HG03575 (cell line): ENCODE measurements around the gene HECTD4.
"Not testable (repeated sequence)": the region's sequence is repeated elsewhere in the genome, so short reads cannot be mapped to it uniquely, and the experiment has no call there.

ENCODE experiments used
- ATAC-seq: cut with Tn5 transposase; IDR thresholded peaks from one replicate; pipeline ENCODE4 v1.9.1; 2021; ENCODE audit not compliant: unreplicated experiment, insufficient number of reproducible peaks, low FRiP score; ENCODE audit errors: extremely low read depth

The HECTD4 gene

GRCh38 chr12:112381883-112382796 lies at the start of gene HECTD4:
Gene HECTD4 (minus strand): TSS chr12:112382431. CDS start chr12:112382128, 303 bp downstream.
- ATAC-seq = no peak

GRCh38 chr12:112431965-112432364 lies 49.7 kb upstream of the HECTD4 start:
- no peak for ATAC-seq

DNA sequence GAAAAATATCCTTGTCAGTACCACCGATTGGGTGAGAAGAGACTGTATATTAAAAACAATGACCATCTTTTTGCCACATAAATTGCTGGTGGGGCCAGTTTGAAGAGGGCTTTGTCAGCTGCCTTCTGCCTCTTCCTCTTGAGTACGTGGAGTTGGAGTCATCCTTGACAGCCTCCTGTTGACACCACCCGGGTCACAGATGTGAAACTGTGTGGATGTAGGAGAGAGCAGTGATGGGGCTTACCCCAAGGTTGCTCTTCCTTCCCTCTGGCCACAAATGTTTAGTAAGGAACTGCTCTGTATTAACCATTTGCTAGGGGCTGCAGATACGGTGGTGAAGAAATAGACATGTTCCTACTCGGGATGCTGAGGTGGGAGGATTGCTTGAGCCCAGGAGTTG lies 48.7 kb upstream of the HECTD4 start:
- ATAC-seq = no peak

- no peak for ATAC-seq
These were observed 45.5 kb upstream of the HECTD4 start for GRCh38 chr12:112427760-112428159.

- ATAC-seq = no peak
These were observed 43.6 kb upstream of the HECTD4 start for GRCh38 chr12:112425582-112426382.

GRCh38 chr12:112424126-112424525 lies 41.9 kb upstream of the HECTD4 start:
- ATAC-seq = no peak

DNA sequence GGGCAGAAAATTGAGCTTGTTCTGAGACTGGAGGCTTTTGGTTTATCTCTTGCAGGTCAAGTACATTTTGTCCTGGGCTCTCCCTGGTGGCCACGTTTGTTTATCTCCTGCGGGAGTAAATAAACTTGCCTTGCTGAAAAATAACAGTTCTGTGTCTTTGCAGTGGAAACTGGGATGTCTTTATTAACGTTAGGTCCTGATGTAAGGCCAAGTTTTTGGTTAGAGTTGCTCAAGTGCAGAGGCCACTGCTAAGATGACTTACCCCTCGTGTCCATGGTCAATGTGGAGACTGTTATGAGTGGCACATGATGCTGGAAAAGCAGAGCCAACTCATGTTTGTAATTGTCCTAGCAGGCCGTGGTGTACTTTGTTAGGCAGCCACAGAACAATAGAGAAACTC lies 40.3 kb upstream of the HECTD4 start:
- no peak for ATAC-seq

GRCh38 chr12:112421363-112421762 lies 39.1 kb upstream of the HECTD4 start:
- no peak for ATAC-seq

DNA sequence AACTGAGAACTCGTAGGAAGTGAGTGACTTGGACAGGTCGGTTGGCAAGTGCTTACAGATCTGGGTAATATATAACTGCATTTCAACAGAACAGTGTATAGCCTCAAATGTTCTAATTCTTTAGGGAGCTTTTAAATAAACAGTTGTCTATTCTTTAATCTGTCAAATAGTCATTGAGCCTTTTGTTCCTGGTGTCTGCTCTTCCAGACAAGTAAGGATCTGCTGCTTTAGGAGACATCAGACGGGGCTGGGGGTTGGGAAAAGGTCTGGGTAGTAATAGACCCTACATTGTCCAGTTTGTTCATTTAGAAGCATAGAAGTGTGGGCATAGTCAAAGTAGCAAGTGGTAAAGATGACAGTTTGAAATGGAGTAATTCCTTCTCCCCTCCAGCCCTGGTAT lies 38.5 kb upstream of the HECTD4 start:
- ATAC-seq = no peak

DNA sequence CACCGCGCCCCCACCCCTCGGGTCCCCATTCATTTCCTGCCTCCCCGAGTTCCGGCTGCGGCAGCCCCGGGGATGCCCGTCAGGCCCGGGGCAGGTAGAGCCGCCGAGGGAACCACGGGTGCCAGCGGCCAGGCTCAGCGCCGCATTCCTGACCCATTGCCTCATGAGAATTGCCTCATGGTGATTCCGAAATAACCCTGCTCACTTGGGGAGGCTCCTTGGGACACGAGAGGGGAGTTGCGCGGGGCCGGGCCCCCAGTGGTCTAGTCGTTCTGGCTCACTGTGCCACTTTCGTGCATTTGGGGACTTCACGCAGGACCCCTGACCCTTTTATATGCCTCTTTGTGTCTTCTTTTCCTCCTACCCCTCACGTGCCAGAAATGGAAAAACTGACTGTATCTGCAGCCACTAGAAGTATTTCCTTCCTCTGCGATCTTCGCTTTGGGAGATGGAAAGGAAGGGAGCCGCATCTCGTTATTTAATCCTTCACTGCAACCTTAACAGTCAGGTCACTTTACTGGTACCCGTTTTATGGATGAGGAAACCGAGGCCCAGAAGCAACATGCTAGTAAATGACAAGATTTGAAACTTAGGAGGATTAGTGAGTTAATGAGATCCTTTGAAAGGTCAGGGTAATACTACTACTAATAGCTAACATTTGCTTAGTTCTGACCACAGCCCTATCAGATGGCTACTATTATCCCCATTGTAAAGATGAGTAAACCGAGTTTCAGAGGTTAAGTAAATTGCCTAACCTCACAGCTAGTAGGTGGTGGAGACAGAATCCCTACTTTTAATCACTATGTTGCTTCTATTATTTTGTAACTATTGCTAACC lies 37.3 kb upstream of the HECTD4 start:
- ATAC-seq = no peak

DNA sequence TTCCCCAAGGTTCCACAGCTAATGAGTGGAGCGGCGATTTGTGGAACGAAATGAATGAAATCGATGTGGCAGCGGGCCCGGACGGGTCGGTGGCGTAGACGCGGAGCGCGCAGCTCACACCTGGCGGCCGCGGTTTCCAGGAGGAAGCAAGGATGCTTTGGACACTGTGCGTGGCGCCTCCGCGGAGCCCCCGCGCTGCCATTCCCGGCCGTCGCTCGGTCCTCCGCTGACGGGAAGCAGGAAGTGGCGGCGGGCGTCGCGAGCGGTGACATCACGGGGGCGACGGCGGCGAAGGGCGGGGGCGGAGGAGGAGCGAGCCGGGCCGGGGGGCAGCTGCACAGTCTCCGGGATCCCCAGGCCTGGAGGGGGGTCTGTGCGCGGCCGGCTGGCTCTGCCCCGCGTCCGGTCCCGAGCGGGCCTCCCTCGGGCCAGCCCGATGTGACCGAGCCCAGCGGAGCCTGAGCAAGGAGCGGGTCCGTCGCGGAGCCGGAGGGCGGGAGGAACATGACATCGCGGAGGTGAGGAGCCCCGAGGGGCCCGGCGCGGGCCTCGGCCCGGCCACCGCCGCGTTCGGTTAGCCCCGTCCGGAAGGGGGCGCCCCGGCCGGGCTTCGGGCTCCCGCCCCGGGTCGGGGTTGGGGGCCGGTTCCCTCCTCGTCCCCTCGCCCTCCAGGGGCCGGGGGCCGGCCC lies 36.5 kb upstream of the HECTD4 start, which contains the start of gene PTPN11:
TSS of gene PTPN11 (plus strand) at position 340 of the 689 bp plus-strand sequence. CDS start at position 505, 165 bp downstream.
- no peak for ATAC-seq

DNA sequence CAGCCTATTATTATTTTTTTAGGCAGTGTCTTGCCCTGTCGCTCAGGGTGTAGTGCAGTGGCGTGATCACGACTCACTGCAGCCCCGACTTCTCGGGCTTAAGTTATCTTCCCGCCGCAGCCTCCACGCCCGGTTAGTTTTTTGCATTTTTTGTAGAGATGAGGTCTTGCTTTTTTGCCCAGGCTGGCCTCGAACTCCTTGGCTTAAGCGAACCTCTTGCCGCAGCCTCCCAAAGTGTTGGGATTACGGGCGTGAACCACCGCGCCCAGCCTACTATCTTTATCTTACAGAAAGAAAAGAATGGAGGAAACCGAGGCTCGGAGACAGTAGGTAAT lies 36.0 kb upstream of the HECTD4 start:
- no peak for ATAC-seq

DNA sequence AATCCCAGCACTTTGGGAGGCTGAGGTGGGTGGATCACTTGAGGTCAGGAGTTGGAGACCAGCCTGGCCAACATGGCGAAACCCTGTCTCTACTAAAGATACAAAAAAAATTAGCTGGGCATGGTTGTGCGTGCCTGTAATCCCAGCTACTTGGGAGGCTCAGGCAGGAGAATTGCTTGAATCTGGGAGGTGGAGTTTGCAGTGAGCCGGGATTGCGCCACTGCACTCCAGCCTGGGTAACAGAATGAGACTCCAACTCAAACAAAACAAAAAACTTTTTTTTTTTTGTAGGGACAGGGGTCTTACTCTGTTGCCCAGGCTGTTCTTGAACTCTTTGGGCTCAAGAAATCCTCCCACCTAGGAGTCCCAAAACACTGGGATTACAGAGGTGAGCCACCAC lies 33.2 kb upstream of the HECTD4 start:
- ATAC-seq = not testable (repeated sequence)

- ATAC-seq = no peak
These were observed 31.8 kb upstream of the HECTD4 start for GRCh38 chr12:112413855-112414625.

GRCh38 chr12:112409906-112410244 lies 27.6 kb upstream of the HECTD4 start:
- ATAC-seq = no peak

DNA sequence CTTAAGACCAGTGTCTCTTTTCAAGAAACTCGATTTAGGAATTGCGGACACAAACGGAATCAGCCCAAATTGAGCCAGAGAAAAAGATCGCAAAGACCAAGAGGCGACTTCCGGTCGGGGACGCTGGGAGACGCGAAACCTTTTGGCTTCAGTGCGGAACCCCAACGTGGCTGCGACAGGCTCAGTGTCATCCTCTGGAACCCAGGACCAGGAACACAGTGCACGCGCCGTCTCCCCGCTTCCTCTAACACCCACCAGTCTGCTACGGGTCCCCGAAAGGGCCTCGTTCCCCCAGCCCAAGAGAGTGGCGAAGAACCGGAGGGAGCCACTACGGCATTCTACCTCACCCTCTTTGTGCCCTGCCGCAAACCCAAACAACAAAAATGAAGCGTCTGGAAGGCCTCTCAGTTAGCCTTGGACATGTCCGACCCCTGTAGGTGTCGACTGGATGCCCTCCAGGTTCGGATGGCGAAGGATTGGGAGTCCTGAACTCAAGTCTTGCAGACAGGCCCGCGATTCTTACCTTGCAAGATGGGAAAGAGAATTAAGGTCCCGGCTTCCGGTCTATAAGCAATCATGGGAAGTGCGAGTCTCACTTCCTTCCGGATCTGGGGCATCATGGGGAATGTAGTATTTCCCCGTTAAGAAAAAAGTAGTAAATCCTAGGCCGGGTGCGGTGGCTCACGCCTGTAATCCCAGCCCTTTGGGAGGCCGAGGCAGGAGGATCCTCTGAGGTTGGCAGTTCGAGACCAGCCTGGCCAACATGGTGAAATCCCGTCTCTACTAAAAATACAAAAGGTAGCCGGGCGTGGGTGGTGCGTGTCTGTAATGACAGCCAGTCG lies 27.1 kb upstream of the HECTD4 start, which contains the start of gene RPL6:
TSS of gene RPL6 (minus strand) at position 542 of the 842 bp plus-strand sequence. CDS start 949 bp downstream, outside the sequence.
- no peak for ATAC-seq

- ATAC-seq = no peak
These were observed 26.4 kb upstream of the HECTD4 start for GRCh38 chr12:112408621-112409020.
